DND-41 (cell line): Measurements from ENCODE around the gene BLID.

Source experiments
- EZH2 ChIP-seq: IDR thresholded peaks from 3 replicates; pipeline ENCODE4 v1.6.1; 2012; ENCODE audit warnings: borderline replicate concordance, low read depth, mild to moderate bottlenecking, moderate library complexity, low read length, inconsistent platforms; ENCODE audit not compliant: severe bottlenecking
- TF ChIP-seq, protein P1 (sequence below): IDR thresholded peaks from 2 replicates; pipeline ENCODE4 v1.5.1; 2012; ENCODE audit warnings: borderline replicate concordance, low read length, moderate library complexity, mild to moderate bottlenecking; ENCODE audit not compliant: poor library complexity, severe bottlenecking; ENCODE audit errors: extremely low read depth

DNA sequence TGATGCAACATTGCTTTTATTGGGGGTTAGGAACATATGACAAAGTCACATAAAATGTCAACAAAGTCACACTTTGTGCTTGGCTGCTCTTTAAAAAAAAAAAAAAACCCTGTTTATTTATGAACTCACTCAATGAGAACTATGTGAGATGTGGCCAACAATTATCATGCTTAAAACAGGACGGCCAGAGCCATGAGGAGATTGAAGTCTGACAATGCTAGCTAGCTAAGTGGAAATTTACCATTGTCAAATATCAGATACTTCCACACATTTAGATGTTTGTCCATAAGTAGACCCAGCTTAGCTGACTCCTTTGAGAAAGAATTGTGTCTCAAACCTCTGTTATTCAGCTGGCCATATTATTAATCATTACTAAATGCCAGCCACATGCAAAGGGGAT, 26.9 kb downstream of the BLID start:
- TF ChIP-seq, protein P1, sequence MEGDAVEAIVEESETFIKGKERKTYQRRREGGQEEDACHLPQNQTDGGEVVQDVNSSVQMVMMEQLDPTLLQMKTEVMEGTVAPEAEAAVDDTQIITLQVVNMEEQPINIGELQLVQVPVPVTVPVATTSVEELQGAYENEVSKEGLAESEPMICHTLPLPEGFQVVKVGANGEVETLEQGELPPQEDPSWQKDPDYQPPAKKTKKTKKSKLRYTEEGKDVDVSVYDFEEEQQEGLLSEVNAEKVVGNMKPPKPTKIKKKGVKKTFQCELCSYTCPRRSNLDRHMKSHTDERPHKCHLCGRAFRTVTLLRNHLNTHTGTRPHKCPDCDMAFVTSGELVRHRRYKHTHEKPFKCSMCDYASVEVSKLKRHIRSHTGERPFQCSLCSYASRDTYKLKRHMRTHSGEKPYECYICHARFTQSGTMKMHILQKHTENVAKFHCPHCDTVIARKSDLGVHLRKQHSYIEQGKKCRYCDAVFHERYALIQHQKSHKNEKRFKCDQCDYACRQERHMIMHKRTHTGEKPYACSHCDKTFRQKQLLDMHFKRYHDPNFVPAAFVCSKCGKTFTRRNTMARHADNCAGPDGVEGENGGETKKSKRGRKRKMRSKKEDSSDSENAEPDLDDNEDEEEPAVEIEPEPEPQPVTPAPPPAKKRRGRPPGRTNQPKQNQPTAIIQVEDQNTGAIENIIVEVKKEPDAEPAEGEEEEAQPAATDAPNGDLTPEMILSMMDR, result no peak
- no peak for TF ChIP-seq EZH2
